HG03025 (cell line): ENCODE measurements around the gene DAGLA.
"Not testable (repeated sequence)": the region's sequence is repeated elsewhere in the genome, so short reads cannot be mapped to it uniquely, and the experiment has no call there.

Source experiments
- ATAC-seq: cut with Tn5 transposase; IDR thresholded peaks from one replicate; pipeline ENCODE4 v1.9.1; 2021; ENCODE audit warnings: mild to moderate bottlenecking, moderate library complexity; ENCODE audit not compliant: unreplicated experiment, low FRiP score

DAGLA gene, protein sequence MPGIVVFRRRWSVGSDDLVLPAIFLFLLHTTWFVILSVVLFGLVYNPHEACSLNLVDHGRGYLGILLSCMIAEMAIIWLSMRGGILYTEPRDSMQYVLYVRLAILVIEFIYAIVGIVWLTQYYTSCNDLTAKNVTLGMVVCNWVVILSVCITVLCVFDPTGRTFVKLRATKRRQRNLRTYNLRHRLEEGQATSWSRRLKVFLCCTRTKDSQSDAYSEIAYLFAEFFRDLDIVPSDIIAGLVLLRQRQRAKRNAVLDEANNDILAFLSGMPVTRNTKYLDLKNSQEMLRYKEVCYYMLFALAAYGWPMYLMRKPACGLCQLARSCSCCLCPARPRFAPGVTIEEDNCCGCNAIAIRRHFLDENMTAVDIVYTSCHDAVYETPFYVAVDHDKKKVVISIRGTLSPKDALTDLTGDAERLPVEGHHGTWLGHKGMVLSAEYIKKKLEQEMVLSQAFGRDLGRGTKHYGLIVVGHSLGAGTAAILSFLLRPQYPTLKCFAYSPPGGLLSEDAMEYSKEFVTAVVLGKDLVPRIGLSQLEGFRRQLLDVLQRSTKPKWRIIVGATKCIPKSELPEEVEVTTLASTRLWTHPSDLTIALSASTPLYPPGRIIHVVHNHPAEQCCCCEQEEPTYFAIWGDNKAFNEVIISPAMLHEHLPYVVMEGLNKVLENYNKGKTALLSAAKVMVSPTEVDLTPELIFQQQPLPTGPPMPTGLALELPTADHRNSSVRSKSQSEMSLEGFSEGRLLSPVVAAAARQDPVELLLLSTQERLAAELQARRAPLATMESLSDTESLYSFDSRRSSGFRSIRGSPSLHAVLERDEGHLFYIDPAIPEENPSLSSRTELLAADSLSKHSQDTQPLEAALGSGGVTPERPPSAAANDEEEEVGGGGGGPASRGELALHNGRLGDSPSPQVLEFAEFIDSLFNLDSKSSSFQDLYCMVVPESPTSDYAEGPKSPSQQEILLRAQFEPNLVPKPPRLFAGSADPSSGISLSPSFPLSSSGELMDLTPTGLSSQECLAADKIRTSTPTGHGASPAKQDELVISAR

DNA sequence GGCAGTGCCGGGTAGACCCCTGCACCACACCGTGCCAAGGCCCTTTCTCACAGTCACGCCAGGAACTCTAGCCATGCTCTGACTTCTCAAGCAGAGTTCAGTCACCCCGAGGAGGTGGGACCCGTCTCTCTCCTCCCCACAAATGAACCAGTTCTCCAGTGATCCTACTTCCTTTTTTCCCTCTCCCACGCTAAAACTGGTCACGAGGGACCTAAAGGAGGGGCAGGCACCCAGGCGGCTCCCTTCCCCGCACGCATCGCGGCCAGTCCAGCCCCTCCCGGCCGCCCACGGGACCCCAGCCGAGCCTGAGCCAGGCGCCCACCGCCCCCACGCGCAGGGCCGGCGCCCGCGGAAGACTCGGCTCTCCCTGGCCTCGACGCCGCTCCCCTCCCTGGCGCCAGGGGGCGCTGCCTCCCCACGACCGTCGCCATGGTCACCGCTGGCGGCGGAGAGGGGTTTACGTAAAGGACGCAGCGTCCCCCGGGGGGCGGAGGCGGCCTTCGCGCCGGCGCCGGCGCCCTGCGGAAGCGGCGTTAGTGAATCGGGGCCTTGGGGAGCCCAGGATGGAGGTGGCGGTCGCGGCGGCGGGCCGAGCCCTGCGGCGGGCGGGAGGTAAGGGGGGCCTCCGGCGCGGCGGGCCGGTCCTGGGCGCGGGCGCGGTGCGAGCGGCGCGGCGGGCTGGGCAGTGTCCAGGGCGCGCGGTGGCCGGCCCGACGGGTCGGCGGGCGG lies at the start of gene DAGLA:
Gene DAGLA, plus strand, starts transcription at position 499 of the 729 bp plus-strand sequence. CDS start 39,765 bp downstream, outside the sequence.
- ATAC-seq: no peak

DNA sequence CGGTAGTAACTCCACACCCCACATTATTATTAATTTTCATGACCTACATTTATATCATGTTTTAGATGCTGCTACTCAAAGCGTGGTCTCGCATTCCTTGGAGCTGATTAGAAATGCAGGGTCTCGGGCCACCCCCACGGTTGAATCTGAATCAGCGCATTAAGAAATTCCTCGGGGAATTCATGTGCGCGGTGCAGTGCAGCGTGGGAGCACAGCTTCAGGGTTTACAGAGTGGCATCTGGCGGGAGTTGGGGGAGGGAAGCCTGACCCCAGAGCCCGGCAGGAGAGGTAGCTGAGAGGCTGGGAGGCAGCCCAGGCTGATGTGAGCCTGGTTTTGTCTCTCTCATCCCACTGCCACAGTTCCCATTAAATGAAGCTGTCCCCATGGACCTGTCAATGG lies 48.1 kb upstream of the DAGLA start:
- no peak for ATAC-seq

DNA sequence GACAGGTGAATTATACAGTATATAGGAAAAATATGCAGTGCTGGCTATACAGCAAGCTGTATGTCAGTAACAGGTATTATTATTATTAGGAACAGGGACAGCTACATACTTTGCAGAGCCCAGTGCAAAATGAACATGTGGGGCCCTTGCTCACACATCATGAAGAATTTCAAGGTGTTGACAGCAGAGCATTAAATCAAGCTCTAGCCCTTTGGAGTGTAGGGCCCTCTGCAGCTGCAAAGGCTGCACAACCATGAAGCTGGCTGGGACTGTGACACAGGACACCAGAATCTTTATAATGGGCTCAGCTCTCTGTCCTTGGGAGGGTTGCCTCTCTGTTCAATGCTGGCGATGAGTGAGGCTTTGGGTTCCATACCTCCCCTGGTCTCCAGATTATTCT lies 44.9 kb upstream of the DAGLA start:
- no peak for ATAC-seq

DNA sequence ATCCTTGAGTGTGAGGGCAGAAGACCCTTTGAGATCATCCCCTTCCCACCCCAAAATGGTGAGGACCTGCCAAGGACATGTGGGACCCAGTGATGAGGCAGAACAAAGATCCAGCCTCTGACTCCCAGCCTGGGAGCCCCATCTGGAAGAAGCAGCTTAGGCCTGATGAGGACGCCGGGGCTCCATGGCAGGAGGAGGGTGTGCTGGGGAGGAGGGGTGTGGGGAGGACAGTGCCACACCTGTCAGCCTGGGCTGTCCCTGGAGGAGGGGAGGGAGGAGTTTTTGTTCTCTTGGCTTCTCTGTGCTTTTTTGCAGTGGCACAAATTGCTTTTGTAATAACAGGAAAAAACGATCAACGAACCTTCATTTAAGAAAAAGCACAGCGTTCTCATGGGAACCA lies 44.4 kb upstream of the DAGLA start:
- ATAC-seq: no peak

DNA sequence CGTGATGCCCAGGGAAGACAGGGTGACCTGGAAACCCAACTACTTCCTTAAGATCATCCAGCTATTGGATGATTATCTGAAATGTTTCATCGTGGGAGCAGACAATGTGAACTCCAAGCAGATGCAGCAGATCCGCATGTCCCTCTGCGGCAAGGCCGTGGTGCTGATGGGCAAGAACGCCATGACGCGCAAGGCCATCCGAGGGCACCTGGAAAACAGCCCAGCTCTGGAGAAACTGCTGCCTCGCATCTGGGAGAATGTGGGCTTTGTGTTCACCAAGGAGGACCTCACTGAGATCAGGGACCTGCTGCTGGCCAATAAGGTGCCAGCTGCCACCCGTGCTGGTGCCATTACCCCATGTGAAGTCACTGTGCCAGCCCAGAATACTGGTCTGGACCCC lies 43.5 kb upstream of the DAGLA start:
- ATAC-seq: no peak

DNA sequence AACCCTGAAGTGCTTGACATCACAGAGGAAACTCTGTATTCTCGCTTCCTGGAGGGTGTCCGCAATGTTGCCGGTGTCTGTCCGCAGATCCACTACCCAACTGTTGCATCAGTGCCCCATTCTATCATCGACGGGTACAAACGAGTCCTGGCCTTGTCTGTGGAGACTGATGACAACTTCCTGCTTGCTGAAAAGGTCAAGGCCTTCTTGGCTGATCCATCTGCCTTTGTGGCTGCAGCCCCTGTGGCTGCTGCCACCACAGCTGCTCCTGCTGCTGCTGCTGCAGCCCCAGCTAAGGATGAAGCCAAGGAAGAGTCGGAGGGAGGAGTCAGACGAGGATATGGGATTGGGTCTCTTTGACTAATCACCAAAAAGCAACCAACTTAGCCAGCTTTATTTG lies 42.9 kb upstream of the DAGLA start:
- ATAC-seq: no peak

DNA sequence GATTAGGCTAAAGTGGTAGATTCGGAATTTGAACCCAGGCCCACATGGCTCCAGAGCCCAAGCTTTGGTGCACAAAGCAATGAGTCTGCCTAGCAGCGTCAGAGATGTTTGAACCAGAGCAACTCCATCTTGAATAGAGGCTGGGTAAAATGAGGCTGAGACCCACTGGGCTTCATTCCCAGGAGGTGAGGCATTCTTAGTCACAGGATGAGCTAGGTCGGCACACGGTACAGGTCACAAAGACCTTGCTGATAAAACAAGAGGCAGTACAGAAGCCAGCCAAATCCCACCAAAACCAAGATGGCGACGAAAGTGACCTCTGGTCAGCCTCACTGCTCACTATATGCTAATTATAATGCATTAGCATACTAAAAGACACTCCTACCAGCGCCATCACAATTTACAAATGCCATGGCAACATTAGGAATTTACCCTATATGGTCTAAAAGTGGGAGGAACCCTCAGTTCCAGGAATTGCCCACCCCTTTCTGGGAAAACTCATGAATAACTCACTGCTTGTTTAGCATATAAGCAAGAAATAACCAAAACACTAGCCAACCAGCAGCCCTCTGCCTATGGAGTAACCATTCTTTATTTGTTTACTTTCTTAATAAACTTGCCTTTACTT lies 40.3 kb upstream of the DAGLA start:
- ATAC-seq: no peak

DNA sequence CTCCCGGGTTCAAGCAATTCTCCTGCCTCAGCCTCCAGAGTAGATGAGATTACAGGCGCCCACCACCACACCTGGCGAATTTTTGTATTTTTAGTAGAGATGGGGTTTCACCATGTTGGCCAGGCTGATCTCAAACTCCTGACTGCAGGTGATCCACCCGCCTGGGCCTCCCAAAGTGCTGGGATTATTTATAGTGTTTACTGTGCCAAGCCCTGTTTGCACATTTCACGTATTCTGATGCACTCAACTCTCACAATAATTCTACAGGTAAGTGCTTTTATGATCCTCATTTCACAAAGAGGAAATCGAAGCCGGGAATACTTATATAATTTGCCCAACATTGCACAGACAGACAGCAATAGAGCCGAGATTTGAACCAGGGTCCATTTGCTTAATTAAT lies 38.0 kb upstream of the DAGLA start:
- no peak for ATAC-seq

DNA sequence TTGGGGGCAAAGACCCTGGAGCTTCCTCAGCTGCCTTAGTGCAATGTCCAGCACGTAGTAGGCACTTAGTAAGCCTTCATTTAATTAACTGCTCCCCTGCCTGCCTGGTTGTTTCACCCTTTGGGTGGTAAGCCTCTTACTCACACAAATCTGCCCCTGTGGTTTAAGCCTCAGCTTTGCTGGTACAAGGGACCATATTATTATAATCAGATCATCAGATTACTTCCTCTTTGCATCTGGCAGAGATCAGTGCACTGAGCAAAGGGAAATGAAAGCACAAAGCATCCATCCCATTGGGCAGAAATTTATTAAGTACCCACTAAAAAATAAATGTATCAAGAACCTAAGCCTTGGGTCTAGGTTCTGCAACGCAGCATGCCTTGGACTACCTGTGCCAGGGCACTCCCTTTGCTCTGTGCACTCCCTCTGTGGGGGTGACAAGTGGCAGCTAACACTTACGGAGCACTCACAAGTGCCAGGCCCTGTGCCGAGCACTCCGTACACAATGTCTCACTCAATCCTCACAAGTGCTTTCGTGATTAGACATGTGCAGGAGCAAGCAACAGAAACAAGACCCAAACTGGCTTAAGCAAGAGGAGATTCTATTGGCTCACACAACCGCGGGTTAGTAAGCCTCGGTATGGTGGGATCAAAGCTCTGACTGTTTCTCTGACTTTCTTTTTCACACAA lies 34.9 kb upstream of the DAGLA start:
- ATAC-seq: no peak

DNA sequence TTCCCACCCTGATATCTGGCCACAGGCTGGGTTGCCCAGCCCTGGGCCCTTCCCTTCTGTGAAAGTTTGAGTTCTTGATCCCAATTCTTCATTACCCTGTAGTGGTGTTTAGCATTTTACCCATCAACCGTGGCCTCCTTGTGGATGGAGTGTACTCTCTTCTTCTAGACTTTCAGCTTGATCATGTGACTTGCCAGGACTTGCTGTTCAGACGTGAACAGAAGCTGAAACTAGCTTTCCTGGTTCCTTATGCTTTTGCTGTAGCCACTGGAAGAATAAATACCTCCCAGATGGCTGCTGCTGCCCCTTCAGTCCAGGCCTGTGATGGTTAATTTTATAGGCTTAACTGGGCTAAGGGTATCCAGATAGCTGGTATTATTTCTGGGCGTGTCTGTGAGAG lies 32.7 kb upstream of the DAGLA start:
- no peak for ATAC-seq

DNA sequence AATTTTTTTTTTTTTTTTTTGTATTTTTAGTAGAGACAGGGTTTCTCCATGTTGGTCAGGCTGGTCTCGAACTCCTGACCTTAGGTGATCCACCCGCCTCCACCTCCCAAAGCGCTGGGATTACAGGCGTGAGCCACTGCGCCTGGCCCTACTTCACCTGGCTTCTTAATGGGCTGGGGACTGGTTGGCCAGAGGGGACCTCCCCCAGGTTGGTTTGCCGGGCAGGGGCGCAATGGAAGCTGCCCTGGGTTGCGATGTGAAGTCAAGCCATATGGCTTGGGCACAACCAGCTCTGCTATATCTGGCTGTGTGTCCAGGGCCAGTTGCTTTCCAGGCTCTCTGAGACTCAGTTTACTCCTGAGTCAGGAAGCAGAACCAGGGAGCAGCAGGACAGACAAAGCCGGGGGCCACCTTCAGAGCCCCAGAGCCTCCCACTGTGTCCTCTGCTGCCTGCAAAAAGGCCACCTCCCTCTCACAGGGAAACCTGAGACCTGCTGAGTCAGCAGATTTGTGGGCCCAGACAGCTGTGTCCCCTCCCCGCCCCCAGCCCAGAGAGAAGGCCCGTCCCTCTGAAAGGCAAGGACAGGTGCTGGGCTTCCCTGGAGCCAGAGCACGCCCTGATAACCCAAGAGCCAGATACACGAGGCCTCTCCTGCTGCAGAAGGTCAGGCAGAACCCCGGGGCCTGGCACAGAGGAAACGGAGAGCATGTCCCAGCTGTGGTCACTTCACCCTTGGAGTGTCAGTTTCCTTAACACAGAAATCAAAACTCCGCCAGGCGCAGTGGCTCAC lies 29.2 kb upstream of the DAGLA start:
- ATAC-seq: no peak

DNA sequence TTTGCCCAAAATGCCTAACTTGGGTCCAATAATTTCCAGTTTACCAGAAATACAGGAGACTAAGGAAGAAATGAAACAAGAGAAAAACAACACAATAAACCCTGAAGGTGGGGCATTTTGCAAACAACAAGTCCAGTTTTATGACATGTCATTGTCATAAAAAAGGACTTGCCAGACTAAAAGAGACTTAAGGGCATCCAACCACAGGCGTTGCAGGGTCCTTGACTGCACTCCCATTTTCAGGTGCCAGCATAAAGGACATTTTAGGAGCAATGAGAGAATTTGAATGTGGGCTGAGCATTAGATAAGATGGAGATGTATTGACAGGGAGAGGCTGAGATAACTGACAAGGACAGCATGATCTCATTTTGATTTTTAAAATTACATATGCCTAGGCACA lies 28.1 kb upstream of the DAGLA start:
- ATAC-seq: no peak

DNA sequence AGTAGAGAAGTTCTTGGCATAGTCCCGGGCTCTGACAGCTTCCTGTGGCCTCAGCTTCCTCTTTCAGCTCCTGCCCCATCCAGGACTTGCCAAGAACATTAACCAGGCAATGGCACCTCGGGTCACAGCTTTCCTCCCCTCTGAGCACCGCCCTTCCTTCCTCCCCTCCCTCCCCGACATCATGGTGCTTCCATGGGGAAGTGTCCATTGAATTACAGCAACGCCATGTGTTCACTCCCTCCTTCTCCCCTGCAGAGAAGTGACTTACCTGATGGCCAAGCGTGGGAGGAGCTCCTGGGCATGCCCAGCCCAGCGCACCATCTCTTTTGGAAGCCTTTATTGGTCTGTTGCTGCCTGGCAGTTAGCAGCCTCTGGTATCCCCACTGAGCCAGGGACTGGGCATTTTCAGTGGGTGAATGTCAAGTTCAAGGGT lies 25.8 kb upstream of the DAGLA start:
- ATAC-seq: no peak

DNA sequence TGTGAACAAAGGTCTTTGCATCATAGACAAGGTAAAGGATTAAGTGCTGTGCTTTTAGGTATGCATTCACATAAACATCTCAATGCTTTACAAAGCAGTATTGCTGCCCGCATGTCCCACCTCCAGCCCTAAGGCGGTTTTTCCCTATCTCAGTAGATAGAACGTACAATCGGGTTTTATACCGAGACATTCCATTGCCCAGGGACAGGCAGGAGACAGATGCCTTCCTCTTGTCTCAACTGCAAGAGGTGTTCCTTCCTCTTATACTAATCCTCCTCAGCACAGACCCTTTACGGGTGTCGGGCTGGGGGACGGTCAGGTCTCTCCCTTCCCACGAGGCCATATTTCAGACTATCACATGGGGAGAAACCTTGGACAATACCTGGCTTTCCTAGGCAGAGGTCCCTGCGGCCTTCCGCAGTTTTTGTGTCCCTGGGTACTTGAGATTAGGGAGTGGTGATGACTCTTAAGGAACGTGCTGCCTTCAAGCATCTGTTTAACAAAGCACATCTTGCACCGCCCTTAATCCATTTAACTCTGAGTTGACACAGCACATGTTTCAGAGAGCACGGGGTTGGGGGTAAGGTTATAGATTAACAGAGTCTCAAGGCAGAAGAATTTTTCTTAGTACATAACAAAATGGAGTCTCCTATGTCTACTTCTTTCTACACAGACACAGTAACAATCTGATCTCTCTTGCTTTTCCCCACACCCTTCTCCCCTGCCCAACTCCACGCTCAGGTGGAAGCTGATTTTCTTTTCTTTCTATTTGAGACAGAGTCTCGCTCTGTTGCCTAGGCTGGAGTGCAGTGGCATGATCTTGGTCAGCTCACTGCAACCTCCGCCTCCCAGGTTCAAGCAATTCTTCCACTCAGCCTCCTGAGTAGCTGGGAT lies 24.7 kb upstream of the DAGLA start:
- ATAC-seq: not testable (repeated sequence)

DNA sequence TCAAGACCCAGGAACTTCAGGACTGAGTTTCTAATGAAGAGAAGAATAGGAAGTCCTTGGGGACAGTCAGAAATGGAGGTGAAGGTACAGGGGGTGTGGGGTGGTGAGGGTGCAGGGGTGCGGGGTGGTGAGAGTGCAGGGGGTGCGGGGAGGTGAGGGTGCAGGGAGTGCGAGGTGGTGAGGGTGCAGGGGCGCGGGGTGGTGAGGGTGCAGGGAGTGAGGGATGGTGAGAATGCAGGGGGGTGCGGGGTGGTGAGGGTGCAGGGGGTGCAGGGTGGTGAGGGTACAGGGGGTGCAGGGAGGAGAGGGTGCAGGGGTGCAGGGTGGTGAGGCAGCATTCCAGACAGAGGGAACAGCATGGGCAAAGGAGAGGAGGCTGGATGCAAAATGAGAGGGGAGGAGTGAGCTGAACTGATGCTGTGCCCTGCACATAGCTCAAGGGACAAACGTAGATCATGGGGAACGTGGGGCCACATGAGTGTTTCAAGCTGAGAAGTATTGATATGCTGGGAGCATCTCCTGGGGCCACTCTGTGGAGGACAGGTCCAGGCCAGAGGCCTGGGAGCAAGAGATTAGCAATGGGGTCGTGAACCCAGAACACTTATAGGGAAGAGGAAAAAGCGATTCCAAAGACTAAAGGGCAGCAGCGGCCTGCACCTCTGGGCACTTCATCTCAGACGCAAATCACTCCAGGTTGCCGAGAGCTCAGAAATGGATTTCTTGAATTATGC lies 23.7 kb upstream of the DAGLA start:
- no peak for ATAC-seq

DNA sequence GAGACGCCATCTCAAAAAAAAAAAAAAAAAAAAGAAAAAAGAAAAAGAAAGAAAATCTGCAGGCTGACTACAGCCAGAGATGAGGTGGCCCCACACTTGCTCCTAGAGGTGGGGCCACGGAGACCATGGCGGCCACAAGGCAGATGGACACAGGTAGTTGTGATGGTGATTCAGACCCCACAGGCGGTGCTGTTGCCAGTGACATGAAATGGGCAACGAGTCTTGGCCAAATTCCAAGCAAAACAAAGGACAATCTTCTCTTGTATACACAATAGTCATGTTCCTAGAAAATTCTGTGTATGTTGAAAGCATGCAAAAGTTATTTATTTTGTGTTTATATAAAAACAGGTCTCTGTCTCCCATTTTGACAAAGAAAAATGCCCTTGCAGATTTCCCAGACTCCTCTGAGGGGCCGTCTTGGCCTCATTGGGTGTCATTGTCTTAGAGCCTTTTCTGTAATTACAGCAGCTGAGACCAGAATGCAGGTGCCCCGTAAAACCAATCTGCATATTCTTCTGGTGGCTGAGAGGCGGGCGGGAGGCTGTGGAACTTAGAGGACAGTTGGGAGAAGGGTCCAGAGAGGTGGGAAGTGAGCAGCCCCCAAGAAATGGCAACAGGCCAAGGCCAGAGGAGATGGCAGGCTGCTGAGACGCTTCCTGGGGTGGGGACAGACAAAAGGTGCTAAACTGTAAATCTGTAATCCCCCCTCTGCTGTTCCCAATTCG lies 22.5 kb upstream of the DAGLA start:
- ATAC-seq: no peak
